ENCODE results near the gene HS2ST1.
"Not testable (repeated sequence)": the region's sequence is repeated elsewhere in the genome, so short reads cannot be mapped to it uniquely, and the experiment has no call there.

HS2ST1 gene

GRCh38 chr1:87027561-87027960 lies 113.1 kb downstream of the HS2ST1 start:
- FAIRE-seq, result not testable (repeated sequence)

- no peak for FAIRE-seq
Observed at GRCh38 chr1:87028576-87028975, 114.1 kb downstream of the HS2ST1 start.

GRCh38 chr1:87030740-87031690 lies 116.6 kb downstream of the HS2ST1 start:
- FAIRE-seq, result no peak

- no peak for FAIRE-seq
Observed at GRCh38 chr1:87034351-87034750, 119.9 kb downstream of the HS2ST1 start.

GRCh38 chr1:87039096-87039495 lies 124.7 kb downstream of the HS2ST1 start:
- FAIRE-seq, result no peak

GRCh38 chr1:87042111-87042811 lies 127.8 kb downstream of the HS2ST1 start:
- no peak for FAIRE-seq

GRCh38 chr1:87044424-87044823 lies 130.0 kb downstream of the HS2ST1 start:
- FAIRE-seq, result peak; percentile 68

GRCh38 chr1:87044840-87045239 lies 130.4 kb downstream of the HS2ST1 start:
- no peak for FAIRE-seq

GRCh38 chr1:87045761-87046304 lies 131.4 kb downstream of the HS2ST1 start:
- FAIRE-seq, result no peak

- no peak for FAIRE-seq
Observed at GRCh38 chr1:87046951-87047350, 132.5 kb downstream of the HS2ST1 start.

GRCh38 chr1:87048237-87048636 lies 133.8 kb downstream of the HS2ST1 start:
- no peak for FAIRE-seq

GRCh38 chr1:87051965-87052364 lies 137.5 kb downstream of the HS2ST1 start:
- no peak for FAIRE-seq

- no peak for FAIRE-seq
Observed at GRCh38 chr1:87052400-87052799, 138.0 kb downstream of the HS2ST1 start.

- FAIRE-seq, result no peak
Observed at GRCh38 chr1:87052961-87053360, 138.5 kb downstream of the HS2ST1 start.

GRCh38 chr1:87053446-87053845 lies 139.0 kb downstream of the HS2ST1 start:
- FAIRE-seq, result no peak

GRCh38 chr1:87056974-87057373 lies 142.5 kb downstream of the HS2ST1 start:
- FAIRE-seq, result no peak

GRCh38 chr1:87058343-87058649 lies 143.9 kb downstream of the HS2ST1 start:
- no peak for FAIRE-seq

- peak; percentile 21 for FAIRE-seq
Observed at GRCh38 chr1:87061742-87062156, 147.3 kb downstream of the HS2ST1 start.

GRCh38 chr1:87062687-87063086 lies 148.3 kb downstream of the HS2ST1 start:
- FAIRE-seq, result no peak

- no peak for FAIRE-seq
Observed at GRCh38 chr1:87064309-87064708, 149.9 kb downstream of the HS2ST1 start.

- no peak for FAIRE-seq
Observed at GRCh38 chr1:87064986-87065385, 150.6 kb downstream of the HS2ST1 start.

- FAIRE-seq, result not testable (repeated sequence)
Observed at GRCh38 chr1:87066708-87067107, 152.3 kb downstream of the HS2ST1 start.

- no peak for FAIRE-seq
Observed at GRCh38 chr1:87072411-87072810, 158.0 kb downstream of the HS2ST1 start.

GRCh38 chr1:87072904-87073303 lies 158.5 kb downstream of the HS2ST1 start:
- FAIRE-seq, result no peak
